HG03025 (cell line): ENCODE results near the gene RAPGEF3.

Experiments used
- ATAC-seq: cut with Tn5 transposase; IDR thresholded peaks from one replicate; pipeline ENCODE4 v1.9.1; 2021; ENCODE audit warnings: mild to moderate bottlenecking, moderate library complexity; ENCODE audit not compliant: unreplicated experiment, low FRiP score

Gene RAPGEF3

DNA sequence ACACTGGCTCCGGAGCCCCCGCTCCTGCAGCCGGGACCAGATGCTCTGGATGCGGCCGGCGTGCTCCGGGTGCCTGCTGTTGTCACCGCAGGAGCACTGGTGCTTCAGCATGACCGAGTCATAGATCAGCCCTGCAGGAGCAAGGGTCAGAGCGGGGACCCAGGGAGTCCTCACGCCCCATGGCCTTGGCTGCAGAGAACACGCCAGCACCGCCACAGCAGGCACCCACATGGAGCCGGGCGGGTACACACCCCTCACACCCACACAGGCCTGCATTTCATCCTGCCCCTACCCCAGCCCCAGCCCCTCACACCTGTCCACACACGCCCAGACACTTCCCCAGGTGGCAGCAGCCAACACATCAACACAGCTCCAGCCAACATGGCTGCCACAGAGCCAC, 33.2 kb upstream of the RAPGEF3 start:
- no peak for ATAC-seq

DNA sequence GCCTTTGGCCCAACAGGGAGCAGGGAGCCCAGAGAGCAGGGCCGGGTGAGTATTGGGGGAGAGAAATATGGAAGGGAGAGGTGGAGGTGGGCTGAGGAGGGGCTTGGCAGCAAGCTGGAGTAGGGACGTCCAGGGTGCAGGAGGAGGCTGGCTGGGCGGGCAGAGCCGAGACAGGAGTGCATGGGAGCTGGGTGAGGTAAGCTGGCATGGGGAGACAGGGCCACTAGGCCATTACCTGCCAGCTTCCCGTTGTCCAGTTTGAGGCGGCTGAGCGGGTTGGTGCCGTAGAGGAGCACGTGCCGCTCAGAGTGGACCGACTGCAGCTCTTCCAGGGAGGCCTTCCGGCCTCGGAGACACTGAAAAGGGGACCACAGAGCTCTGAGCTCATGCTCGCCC, 32.7 kb upstream of the RAPGEF3 start:
- ATAC-seq = no peak

DNA sequence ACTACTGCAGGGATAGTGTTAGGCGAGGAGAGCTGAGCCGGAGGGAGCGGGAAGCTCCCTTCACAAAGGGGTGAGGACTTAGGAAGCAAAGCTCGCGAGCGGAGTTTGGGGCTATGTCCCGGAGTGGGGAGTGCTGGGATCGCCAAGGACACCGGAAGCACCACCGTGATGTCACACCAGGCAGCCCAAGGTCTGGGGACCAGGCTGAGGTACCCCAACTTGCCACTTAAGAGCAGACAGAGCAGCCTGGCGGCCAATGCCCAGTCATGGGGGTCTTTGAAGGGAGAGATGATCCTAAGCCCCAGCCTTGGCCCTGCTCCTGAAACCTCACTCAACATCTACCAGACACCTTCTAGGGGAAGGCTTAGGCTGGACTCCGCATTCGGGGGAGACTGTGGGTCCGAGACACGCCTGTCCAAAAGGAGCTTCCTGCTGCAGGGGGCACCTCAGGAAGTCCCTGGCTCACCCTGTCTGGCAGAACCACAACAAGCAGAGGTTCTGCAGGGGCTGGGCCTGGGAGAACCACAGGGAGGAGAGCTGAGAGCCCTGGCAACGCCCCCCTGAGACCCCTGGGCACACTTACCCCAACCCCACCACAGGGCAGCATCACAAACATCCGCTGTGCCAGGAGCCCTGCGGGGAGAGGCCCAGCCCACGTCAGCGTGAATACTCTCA, 32.1 kb upstream of the RAPGEF3 start:
- ATAC-seq = no peak

- ATAC-seq = no peak
These were observed 31.2 kb upstream of the RAPGEF3 start for GRCh38 chr12:47789712-47790489.

DNA sequence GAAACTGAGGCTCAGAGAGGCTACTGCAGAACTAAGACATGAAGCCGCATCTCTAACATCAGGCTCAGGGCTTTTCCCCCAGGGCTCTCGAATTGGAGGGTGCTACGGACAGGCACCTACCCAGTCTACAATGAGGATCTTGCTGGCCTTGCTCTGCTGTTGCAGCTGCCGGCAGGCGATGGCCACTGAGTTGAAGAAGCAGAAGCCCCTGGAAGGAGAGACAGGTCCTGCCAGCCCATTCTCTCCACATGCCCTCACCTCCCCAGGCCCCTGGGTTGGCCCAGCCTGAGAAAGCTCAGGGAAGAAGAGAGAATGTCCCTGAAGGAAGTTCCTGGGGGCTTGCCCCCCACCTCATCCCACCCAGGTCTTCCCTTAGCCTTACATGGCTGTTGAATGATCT, 30.5 kb upstream of the RAPGEF3 start:
- no peak for ATAC-seq

GRCh38 chr12:47787596-47788319, 29.1 kb upstream of the RAPGEF3 start:
- ATAC-seq = no peak

DNA sequence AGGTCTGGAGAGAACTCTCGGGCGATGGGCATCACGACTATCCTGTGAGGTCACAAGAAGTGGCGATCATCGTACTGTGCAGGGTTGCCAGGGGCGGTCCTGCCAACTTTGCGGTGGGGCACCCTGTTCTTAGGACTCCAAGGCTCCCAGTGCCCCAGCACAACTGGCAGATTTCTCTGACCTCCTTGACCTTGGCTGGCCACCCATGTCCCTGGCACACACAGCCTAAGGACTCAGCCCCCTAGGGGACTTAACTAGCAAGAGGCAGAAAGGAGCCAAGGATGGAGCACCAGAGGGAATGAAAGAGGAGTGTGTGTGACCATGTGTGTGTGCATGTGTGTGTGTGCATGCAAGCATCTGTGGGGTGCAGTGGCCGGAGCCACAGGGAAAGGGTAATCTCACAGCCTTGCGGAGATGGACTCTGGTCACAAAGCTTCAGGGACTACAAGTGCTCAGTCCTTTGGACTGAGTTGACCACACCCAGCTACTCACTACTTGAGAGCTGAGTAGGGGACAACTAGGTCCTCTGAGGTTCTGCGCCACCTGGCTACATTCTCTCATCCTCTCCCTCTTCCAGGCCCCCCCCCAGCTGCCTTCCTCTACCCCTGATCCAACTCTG, 28.1 kb upstream of the RAPGEF3 start:
- ATAC-seq = no peak

GRCh38 chr12:47785887-47786661, 27.4 kb upstream of the RAPGEF3 start:
- no peak for ATAC-seq

- no peak for ATAC-seq
These were observed 26.6 kb upstream of the RAPGEF3 start for GRCh38 chr12:47785036-47785886.

DNA sequence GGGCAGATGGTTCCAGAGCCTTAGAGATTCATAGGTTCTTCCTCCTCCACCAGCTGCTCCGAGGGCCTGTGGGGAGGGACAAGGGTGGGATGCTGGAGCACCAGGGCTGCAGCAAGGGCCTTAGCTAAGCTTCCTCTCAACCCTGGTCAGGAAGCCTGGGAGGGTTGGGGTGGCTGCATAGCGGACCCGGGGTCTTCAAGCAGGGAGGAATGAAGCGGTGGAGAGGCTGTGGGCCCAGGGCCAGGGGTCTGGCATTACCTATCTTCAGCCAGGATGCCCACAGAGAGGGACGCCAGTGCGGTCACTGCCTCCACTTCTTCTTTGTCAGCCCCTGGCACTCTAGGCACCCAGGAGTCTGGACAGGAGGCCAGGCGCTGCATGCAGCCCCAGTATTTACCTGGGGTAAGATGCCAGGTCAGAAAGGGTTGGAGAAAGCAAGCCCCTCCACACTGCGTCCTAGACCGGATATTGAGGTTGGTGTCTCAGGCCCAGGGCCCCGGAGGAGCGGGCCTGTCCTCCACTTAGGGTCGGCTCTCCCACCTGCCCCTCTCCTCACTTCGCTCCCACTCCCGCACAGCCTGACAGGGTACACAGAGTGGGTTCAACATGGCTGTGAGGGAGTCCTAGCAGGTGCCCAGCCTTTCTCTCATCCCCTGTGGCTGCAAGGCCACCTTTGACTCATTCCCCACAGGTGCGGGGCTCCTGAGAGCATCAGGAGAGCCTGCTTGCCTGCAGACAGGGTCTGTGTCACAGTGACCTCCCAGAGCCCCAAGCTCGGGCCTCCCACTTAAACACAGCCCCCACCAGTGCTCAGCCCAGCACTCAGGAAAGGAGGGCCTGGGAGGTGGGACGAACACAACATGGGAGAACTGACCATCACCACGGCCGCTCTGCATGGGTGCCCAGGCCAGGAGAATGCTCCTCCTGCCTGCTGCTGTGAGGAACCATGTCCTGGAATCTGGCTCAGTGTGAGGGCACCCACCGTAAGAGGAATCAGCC, 25.4 kb upstream of the RAPGEF3 start:
- ATAC-seq = no peak

DNA sequence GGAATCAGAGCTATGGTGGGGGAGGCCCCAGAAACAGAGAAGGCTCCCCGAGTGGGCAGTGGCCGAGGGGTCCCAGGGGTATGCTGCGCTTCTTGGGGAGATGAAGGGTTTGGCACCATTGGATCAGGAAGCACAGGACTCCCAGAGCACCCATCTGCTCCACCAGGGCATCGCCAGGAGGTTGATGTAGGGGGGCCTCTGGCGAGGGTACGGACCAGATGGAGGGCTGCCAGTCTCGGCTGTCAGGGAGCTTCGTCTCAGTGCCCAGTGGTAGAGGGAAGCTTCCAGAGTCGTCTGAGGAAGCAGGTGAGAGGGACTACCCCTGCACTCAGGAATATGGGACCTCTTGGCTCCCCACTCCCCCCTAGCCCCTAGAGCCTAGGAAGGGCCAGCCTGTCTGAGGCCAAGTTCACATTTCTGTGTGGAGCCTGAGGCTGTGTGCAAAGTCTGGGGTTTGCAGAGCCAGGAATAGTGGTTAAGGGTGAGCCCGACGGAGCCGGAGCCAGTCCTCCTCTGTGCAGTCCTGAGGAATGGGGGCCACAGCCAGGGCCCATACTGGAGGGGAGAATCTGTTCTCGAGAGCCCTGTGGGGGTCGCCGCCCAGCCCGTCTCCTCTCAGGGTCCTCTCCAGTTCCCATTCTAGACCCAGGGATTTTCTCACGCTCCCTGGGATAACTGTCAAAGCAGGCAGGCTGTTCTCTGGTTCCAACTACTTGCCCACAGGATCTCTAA, 24.5 kb upstream of the RAPGEF3 start:
- no peak for ATAC-seq

DNA sequence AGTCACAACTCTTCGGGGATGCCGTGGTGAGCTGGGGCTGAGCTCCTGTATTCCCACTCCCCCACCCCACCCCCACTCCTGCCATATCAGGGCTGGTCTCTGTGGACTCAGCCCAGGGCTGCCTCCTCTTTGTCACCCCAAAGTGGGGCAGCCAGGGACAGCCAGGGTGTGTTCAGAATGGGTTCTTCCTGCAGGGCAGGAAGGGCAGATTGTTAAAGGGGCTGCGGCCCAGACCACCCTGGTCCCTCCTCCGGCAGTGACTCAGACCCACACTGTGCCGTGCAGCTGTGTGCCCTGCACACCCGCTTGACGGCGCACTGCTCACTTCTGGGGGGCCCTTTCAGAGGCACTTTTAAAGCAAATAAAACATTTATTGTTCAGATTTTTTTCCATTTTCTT, 23.7 kb upstream of the RAPGEF3 start:
- no peak for ATAC-seq

GRCh38 chr12:47781479-47782371, 23.0 kb upstream of the RAPGEF3 start:
- no peak for ATAC-seq

DNA sequence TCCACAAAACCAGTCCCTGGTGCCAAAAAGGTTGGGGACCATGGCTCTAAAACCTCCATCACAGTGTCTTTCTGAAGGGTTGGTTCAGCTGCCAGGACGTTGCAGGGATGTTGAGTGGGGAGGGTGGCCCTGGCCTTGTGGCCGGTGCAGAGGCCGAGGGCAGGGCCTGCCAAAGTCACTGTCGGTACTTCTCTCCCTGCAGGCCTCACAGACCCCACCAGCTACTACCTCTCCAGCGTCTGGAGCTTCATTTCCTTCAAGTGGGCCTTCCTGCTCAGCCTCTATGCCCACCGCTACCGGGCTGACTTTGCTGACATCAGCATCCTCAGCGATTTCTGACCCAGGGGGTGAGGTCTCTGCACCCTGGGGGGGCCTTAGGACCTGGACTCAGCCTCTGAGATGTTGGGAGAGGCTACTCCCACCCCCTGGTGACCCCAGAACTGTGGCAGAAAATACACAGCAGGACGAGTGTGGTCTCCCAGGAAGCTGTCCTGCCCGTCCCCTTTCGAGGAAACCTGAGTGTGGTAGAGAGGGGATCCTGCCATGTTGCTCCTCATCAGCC, 21.3 kb upstream of the RAPGEF3 start:
- no peak for ATAC-seq

DNA sequence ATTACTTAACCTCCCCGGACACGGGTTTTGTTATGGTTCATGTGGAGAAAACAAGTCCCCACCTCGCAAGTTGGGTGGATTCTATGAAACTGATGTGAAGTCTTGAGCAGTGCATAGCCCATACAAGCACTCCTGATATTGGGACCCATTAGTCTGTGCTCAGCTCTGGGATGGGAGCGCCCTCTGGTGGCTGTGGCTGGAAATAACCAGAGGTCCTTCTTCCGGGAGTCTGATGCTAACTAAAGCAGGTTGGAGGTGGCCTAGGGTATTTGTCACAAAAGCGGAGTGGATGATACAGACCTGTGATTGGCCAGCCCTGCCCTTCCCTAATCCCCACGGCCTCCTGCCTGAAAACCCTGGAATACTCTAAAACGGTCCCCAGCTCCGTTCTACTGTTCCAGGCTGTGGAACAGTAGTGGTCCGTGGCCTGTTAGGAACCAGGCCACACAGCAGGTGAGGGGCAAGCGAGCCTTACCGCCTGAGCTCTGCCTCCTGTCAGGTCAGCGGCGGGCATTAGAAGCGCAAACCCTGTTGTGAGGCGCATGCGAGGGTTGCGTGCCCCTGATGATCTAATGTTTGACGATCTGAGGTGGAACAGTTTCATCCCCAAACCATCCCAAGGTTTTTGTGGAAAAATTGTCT, 20.7 kb upstream of the RAPGEF3 start:
- peak; percentile 85 for ATAC-seq

- no peak for ATAC-seq
These were observed 20.2 kb upstream of the RAPGEF3 start for GRCh38 chr12:47778881-47779280.
